Stimulated activated CD4-positive, alpha-beta T cell treated with anti-CD3 and anti-CD28 coated beads, Interleukin-1b, Interleukin-23, amount 100 ng/mL, for 48 hours (primary cell): ENCODE results near the gene CLSTN2.

Source experiments
- DNase-seq: peaks from one replicate; pipeline ENCODE4 v3.0.0-alpha.2; 2020

The CLSTN2 gene

GRCh38 chr3:140153736-140154135, 218.8 kb downstream of the CLSTN2 start:
- no peak for DNase-seq

DNA sequence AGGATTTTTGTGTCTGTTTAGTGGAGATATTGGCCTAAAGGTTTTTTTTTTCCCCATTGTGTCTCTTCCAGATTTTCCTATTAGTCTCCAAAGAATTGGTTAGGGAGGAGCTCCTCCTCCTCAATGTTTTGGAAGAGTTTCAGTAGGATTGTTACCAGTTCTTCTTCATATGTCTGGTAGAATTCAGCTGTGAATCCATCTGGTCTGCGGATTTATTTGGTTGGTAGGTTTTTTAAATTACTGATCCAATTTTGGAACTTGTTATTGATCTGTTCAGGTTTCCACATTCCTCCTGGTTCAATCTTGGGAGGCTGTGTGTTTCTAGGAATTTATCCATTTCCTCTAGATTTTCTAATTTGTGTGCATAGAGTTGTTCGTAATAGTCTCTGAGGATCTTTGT, 222.2 kb downstream of the CLSTN2 start:
- no peak for DNase-seq

GRCh38 chr3:140159646-140160045, 224.7 kb downstream of the CLSTN2 start:
- no peak for DNase-seq

DNA sequence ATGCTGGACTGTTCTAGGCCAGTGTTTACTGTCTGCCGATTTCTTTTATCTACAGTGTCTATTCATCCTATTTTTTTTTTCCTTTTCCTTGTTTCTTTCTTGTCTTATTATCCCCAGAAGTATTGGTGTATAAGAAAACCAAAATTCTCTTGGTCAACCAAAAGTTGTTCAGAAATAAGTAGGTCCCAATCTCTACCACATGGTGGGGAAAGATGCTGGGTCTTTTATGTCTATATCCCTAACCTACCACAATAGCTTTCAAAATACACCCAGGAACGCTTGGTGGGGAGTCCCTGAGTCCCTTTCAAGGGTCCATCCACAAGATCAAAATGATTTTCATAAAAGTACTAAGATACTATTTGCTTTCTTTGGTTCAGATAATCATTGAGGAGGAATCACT, 225.6 kb downstream of the CLSTN2 start:
- DNase-seq: no peak

DNA sequence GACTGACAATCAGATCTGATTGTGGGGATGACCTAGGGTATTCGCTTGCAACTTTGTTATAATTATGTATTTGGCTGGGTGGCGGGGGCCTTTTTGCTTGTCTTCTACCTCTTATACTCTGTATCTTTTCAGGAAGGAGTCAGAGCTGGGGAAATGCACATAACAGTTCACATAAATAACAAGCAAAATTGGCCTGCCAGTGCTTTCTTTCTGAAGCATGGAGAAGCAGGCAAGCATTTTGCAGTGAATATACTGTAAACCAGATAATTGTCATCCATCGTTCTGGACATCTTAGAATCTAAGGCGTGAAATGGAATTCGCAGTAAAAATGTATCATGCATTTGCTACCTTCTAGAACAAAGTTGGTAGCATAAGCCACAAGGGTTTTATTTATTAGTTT, 227.6 kb downstream of the CLSTN2 start:
- DNase-seq: no peak

GRCh38 chr3:140163159-140163763, 228.3 kb downstream of the CLSTN2 start:
- no peak for DNase-seq

- DNase-seq: no peak
These were observed 229.2 kb downstream of the CLSTN2 start for GRCh38 chr3:140164156-140164555.

DNA sequence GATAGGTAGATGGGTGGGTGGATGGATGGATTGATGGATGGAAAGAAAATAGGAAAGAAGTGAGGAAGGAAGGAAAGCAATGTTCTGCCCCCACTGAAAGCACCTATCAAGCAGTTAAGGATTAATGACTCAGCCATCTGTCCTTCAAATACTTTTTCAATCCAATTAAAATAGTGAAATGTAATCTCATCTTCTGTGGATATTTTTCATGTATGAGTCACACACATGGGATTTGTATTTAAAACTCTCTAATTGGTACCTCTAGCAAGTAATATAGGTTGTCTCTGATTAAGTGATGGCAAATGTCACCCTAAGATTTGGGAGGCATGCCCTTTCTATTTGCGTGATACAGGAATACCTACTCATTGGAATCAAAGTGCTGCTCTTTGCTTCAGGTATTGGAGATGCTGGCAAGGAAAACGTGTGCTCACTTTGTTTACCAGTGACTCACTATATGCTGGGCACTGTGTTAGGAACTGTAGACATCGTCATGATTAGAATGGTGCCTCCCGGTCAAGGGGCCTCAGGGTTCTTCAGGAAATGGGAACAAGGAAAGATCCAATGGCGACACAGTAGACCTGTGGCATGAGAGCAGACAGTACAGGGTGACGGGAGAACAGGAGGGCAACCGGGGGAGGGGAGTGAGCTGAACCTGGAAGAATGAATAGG, 230.1 kb downstream of the CLSTN2 start:
- no peak for DNase-seq

DNA sequence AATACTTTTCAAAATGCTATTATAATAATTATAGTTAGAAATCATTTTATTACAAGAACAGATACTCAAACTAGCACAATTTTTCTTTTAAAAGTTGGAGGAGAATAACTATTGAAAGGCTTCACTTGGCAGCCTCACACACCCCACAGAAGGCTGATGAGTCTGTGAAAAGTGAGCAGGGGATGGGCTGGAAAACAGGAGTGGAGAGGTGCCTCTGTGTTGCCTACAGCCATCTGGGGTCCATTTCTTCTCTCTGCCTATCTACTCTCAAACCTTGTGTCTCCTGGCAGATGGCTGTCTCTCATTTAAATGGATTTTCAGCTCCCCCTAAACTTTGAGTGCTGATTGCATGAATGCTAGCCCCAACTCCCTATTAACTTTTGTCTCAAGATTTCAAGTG, 230.8 kb downstream of the CLSTN2 start:
- DNase-seq: no peak

GRCh38 chr3:140166861-140167599, 232.0 kb downstream of the CLSTN2 start:
- no peak for DNase-seq

DNA sequence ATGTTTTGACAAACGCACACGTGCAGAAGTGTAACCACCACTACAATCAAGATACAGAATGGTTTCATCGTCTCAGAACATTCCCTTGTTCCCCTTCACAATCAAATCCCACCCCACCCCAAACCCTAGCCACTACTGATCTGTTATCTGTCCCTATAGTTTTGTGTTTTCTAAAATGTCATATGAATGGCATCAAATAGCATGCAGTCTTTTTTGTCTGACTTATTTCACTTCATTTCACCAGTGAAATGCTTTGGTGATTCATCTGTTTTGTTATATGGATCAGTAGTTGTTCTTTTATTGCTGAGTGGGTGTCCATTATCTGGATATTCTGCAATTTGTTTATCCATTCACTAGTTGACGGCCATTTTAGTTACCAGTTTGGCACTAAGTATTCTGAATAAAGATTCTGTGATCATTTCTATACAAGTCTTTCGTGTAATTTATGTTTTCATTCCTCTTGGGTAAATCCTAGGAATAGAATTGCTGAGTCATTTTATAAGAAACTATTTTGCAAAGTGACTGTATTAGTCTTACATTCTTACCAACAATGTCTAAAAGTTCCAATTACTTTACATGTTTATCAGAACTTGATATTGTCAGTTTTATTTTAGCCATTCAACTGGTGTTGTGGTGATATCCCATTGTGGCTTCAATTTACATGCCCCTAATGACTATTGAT, 232.8 kb downstream of the CLSTN2 start:
- no peak for DNase-seq

DNA sequence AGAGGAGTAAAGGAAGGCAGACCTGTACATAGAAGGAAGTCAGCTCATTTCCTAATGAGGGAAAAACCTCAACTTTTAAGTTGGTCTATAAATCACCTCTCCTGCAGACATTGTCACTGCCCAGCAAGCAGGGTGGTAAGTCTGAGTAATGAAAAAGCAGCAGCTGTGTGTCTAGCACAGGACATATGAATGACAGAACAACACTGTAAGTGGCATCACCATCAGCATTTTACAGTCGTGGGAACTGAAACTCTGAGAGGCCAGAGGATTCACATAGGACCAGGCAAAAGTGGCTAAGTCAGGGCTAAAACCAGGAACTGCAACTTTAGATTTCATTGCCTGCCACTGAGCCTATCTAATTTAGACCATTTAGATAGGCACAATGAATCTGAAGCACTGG, 235.6 kb downstream of the CLSTN2 start:
- no peak for DNase-seq

DNA sequence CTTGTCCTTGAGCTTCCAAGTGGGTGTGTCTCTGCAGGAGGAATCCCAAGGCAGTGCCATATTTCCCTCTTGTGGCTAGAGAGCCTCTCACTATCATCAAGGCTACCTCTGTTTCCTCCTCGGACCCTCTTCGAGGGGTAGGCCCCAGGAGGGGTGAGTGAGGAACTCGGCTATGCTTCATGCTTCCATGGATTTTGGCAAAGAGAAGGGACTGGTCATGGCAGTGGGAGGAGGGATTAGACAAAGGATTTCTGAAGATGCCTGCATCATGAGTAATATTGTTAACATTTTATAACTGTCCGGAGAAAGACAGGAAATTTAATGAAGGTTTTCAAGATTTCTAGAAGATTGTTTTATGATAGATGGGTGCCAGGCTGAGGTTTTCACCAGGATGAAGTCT, 241.5 kb downstream of the CLSTN2 start:
- DNase-seq: no peak

- no peak for DNase-seq
These were observed 243.0 kb downstream of the CLSTN2 start for GRCh38 chr3:140177943-140178342.

GRCh38 chr3:140178482-140178881, 243.5 kb downstream of the CLSTN2 start:
- DNase-seq: no peak

GRCh38 chr3:140180603-140181002, 245.6 kb downstream of the CLSTN2 start:
- no peak for DNase-seq

DNA sequence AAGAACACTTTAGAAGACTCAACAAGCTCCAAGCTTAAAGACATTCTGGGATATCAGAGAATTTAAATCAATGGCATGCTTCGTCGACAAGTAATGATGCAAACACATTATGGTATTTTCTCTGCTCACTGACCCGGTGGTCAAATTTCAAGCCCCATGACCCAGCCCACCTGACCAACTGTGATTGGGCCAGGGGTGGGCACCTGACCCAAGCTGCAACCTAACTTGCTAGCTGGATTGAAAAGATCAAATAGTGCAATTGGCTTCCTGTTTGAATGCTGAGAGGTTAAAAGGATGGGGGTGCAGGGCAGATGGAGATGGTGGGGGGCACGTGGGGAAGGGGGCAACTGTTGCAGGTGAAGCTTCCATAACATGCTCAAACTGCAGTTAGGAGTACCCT, 250.4 kb downstream of the CLSTN2 start:
- DNase-seq: no peak

DNA sequence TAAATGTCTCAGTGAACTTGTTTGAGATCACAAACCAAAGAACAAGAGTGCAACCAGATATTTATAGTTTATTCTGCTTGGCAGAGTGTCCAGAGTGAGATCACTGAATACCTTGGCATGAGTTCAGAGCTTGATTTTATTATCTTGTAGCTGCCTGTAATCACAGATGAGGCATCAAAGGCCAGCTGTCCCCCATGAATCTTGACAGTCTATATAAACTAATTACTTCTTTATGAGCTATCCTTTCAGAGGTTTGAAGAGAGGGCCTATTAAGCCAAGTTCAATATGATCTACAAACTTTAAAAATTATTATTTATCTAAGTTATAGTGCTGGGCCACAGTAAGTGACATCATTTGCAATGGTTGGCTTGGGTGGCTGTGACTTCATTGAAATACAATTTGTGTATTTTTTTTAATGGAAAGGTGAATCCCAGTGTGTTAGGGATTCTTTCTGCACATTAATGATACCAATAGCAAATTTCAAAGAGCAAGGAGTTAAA, 251.5 kb downstream of the CLSTN2 start:
- no peak for DNase-seq

DNA sequence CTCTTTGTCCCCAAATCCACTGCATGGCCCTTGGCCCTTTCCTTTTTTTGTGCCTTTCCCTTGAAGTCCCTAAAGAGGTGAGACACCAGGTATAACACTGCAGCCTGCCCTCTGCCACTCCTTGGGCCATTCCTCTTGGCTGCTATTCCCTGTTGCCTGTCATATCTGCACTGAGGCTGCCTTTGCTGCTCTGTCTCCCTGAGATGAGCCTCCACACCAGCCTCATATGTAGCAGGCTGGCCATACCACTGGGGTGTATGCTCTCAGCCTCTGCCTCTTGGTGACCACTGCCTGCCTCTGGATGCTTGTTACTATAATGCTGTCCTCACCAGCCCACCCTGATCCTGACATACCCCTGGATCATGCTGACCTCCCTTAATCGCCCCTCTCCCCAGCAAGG, 252.0 kb downstream of the CLSTN2 start:
- DNase-seq: no peak

- no peak for DNase-seq
These were observed 252.8 kb downstream of the CLSTN2 start for GRCh38 chr3:140187656-140188221.

DNA sequence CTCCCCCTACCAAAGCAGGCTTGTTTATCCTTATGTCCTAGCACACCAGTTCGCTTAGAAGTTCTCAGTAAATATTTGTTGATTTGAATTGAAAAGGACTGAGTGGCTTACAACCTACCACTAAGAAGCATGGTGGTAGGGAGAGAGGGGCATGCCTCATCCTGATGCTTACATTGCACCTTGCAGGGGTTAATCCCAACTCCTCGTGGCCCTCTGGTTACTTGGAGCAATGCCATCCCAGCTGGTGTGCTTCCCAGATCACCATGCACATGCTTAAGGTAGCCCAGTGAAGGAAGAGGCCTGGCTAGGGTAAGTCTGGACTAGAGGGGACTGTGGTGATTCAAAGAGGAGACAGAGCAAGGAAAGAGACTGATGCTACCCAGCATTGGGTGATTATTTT, 253.3 kb downstream of the CLSTN2 start:
- DNase-seq: no peak

- DNase-seq: no peak
These were observed 254.3 kb downstream of the CLSTN2 start for GRCh38 chr3:140189267-140189666.

- no peak for DNase-seq
These were observed 255.0 kb downstream of the CLSTN2 start for GRCh38 chr3:140189976-140190375.
